ENCODE measurements around the gene ITGB3. TPM values are rescaled to one million over a fixed set of nuclear protein-coding genes. Genes with fewer than 3 reads are reported as not detected.
"Not testable (repeated sequence)": the region's sequence is repeated elsewhere in the genome, so short reads cannot be mapped to it uniquely, and the experiment has no call there.

Gene ITGB3
- total RNA-seq, 2 donors from 2014 or later: 1.9 to 15.4 TPM

- H3K4me1 ChIP-seq: no peaks in the 10 kb centered on the region
- DNase-seq: no peak
- H3K9me3 ChIP-seq: no peaks in the 10 kb centered on the region
- H3K27ac ChIP-seq: no peak overlapping the region
- no peak overlapping the region for H3K9ac ChIP-seq (ENCODE audit: low read depth in 2 of 2, low read length in 2 of 2)
- no peaks in the 10 kb centered on the region for H3K27me3 ChIP-seq
- H3K36me3 ChIP-seq: no peaks in the 10 kb centered on the region
- intact Hi-C loops (cut with DNase I): no loop called here
- H3K4me3 ChIP-seq: no peak overlapping the region
- no peak for TF ChIP-seq CTCF (IDR thresholded peaks at IDR 0.05)
Measured at GRCh38 chr17:47212458-47212857, 41.2 kb upstream of the ITGB3 start.

- no peaks in the 10 kb centered on the region for H3K9me3 ChIP-seq
- no peak overlapping the region for H3K4me3 ChIP-seq
Measured at GRCh38 chr17:47213540-47213939, 40.1 kb upstream of the ITGB3 start.

GRCh38 chr17:47214931-47215330 lies 38.7 kb upstream of the ITGB3 start:
- Histone ChIP-seq H3K9ac (ENCODE audit: low read depth in 2 of 2, low read length in 2 of 2) (no peak overlapping the region), H3K27ac (no peak overlapping the region), H3K4me1 (no peaks in the 10 kb centered on the region), H3K36me3 (no peaks in the 10 kb centered on the region), H3K4me3 (no peak overlapping the region), H3K9me3 (no peaks in the 10 kb centered on the region), H3K27me3 (no peaks in the 10 kb centered on the region)
- intact Hi-C loops (cut with DNase I): no loop called here
- TF ChIP-seq CTCF (IDR thresholded peaks at IDR 0.05): no peak
- DNase-seq: no peak

More at GRCh38 chr17:47213540-47213939, 40.1 kb upstream of the ITGB3 start:
- Histone ChIP-seq H3K27me3 (no peaks in the 10 kb centered on the region), H3K27ac (no peak overlapping the region), H3K4me1 (no peaks in the 10 kb centered on the region), H3K36me3 (no peaks in the 10 kb centered on the region), H3K9ac (ENCODE audit: low read depth in 2 of 2, low read length in 2 of 2) (no peak overlapping the region)
- intact Hi-C loops (cut with DNase I): no loop called here
- no peak for TF ChIP-seq CTCF (IDR thresholded peaks at IDR 0.05)
- DNase-seq: no peak

- H3K9ac ChIP-seq (ENCODE audit: low read depth in 2 of 2, low read length in 2 of 2); H3K36me3 ChIP-seq; H3K4me3 ChIP-seq; DNase-seq; H3K27me3 ChIP-seq; intact Hi-C loops (cut with DNase I); H3K9me3 ChIP-seq; H3K27ac ChIP-seq; H3K4me1 ChIP-seq: not testable (repeated sequence)
Measured at GRCh38 chr17:47216821-47217220, 36.8 kb upstream of the ITGB3 start.

GRCh38 chr17:47217279-47217678 lies 36.3 kb upstream of the ITGB3 start:
- H3K36me3 ChIP-seq; H3K4me1 ChIP-seq; H3K27ac ChIP-seq; H3K9ac ChIP-seq (ENCODE audit: low read depth in 2 of 2, low read length in 2 of 2); H3K27me3 ChIP-seq; intact Hi-C loops (cut with DNase I); H3K4me3 ChIP-seq; DNase-seq; H3K9me3 ChIP-seq: not testable (repeated sequence)

- intact Hi-C loops (cut with DNase I): no loop called here
- Histone ChIP-seq H3K4me3 (no peak overlapping the region), H3K36me3 (no peaks in the 10 kb centered on the region), H3K9ac (ENCODE audit: low read depth in 2 of 2, low read length in 2 of 2) (no peak overlapping the region), H3K27ac (no peak overlapping the region), H3K9me3 (no peaks in the 10 kb centered on the region), H3K27me3 (no peaks in the 10 kb centered on the region), H3K4me1 (no peaks in the 10 kb centered on the region)
- TF ChIP-seq CTCF (IDR thresholded peaks at IDR 0.05): no peak
- DNase-seq: no peak
Measured at GRCh38 chr17:47218896-47219430, 34.7 kb upstream of the ITGB3 start.

All from colonic mucosa (tissue), 4 donors.